Type B pancreatic cell (in vitro differentiated cells): ENCODE data around the gene WDFY4. TPM values are rescaled to one million over a fixed set of nuclear protein-coding genes. Genes with fewer than 3 reads are reported as not detected.

Source experiments
- DNase-seq: peaks from one replicate; pipeline ENCODE4 v3.0.0; 2021; ENCODE audit warnings: mixed read lengths; ENCODE audit not compliant: unreplicated experiment; ENCODE audit errors: extremely low spot score
- H3K27ac Mint-ChIP-seq: 2 replicates; pipeline ENCODE4 v1.8.0; 2021; ENCODE audit warnings: mild to moderate bottlenecking, mixed read lengths
- H3K27me3 Mint-ChIP-seq: 2 replicates; pipeline ENCODE4 v1.8.0; 2021; ENCODE audit warnings: mixed read lengths
- H3K36me3 Mint-ChIP-seq: 2 replicates; pipeline ENCODE4 v1.8.0; 2021; ENCODE audit warnings: mixed read lengths
- H3K4me1 Mint-ChIP-seq: one replicate; pipeline ENCODE4 v1.8.0; 2021; ENCODE audit warnings: mixed read lengths; ENCODE audit not compliant: unreplicated experiment
- H3K4me3 Mint-ChIP-seq: 2 replicates; pipeline ENCODE4 v1.8.0; 2021; ENCODE audit warnings: mild to moderate bottlenecking, mixed read lengths
- H3K9me3 Mint-ChIP-seq: 2 replicates; pipeline ENCODE4 v1.8.0; 2021; ENCODE audit warnings: mixed read lengths
- total RNA-seq: library from RNA; stranded (reverse); gene quantifications from 2 replicates; pipeline ENCODE4 v1.2.1, GENCODE V29; 2021; ENCODE audit warnings: low replicate concordance
- TF ChIP-seq, protein P1 (sequence below): fragments of 200-600 bp; sonication (generic); conservative IDR thresholded peaks from 2 replicates; pipeline ENCODE4 v1.5.0; 2021; ENCODE audit warnings: antibody characterized with exemption, mild to moderate bottlenecking

WDFY4 gene
- total RNA-seq, 1 donor from 2014 or later: 0.05 TPM

DNA sequence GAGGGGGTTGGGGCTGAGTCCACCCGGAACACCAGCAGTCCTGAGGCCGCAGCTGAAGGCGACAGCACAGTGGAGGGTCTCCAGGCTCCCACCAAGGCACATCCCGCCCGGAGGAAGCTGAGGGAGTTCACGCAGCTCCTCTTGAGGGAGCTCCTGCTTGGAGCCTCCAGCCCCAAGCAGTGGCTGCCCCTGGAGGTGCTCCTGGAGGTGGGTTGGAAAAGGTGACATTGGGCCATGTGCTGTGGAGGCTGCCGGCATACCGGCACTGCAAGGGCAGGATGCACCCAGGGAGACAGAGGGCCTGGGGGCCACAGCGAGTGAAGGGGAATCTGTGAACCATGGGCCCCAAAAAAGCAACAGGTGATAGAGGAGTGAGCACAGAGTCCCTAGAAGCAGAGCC is 135.6 kb downstream of the WDFY4 start:
- no peaks in the 10 kb centered on the region for H3K36me3 Mint-ChIP-seq
- TF ChIP-seq, protein P1, sequence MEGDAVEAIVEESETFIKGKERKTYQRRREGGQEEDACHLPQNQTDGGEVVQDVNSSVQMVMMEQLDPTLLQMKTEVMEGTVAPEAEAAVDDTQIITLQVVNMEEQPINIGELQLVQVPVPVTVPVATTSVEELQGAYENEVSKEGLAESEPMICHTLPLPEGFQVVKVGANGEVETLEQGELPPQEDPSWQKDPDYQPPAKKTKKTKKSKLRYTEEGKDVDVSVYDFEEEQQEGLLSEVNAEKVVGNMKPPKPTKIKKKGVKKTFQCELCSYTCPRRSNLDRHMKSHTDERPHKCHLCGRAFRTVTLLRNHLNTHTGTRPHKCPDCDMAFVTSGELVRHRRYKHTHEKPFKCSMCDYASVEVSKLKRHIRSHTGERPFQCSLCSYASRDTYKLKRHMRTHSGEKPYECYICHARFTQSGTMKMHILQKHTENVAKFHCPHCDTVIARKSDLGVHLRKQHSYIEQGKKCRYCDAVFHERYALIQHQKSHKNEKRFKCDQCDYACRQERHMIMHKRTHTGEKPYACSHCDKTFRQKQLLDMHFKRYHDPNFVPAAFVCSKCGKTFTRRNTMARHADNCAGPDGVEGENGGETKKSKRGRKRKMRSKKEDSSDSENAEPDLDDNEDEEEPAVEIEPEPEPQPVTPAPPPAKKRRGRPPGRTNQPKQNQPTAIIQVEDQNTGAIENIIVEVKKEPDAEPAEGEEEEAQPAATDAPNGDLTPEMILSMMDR: no peak
- H3K27me3 Mint-ChIP-seq: peaks cover 4% of the 10 kb centered on the region
- H3K9me3 Mint-ChIP-seq: peaks cover 5% of the 10 kb centered on the region
- H3K4me3 Mint-ChIP-seq: no peak overlapping the region
- DNase-seq: peak; percentile 36
- H3K4me1 Mint-ChIP-seq: no peaks in the 10 kb centered on the region
- no peak overlapping the region for H3K27ac Mint-ChIP-seq

DNA sequence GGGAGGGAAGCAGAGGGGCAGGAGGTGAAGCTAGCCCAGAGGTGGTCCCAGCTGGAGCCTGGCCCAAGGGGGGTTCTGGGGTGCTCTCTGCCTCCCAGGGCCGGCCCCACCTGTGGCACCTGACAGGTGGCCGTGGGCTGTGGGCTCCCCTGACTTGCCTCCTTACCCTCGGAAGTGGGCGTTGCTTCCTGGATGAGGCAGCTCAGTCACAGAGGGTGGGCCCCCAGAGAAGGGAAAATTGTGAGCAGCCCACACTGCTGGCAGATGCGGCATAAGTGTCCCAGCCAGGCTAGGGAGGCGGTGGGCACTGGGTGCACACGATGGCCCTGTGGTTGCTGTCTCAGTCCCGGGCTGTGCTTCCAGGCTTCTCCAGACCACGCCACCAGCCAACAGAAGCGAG is 136.0 kb downstream of the WDFY4 start:
- H3K36me3 Mint-ChIP-seq: no peaks in the 10 kb centered on the region
- peaks cover 5% of the 10 kb centered on the region for H3K9me3 Mint-ChIP-seq
- no peak overlapping the region for H3K27ac Mint-ChIP-seq
- DNase-seq: peak; percentile 48
- TF ChIP-seq, protein P1: no peak
- no peak overlapping the region for H3K4me3 Mint-ChIP-seq
- peaks cover 4% of the 10 kb centered on the region for H3K27me3 Mint-ChIP-seq
- H3K4me1 Mint-ChIP-seq: no peaks in the 10 kb centered on the region

GRCh38 chr10:48821111-48821510 is 136.4 kb downstream of the WDFY4 start:
- Mint-ChIP-seq H3K4me3 (no peak overlapping the region), H3K9me3 (peaks cover 5% of the 10 kb centered on the region), H3K27ac (no peak overlapping the region), H3K4me1 (no peaks in the 10 kb centered on the region), H3K36me3 (no peaks in the 10 kb centered on the region), H3K27me3 (peaks cover 4% of the 10 kb centered on the region)
- no peak for DNase-seq
- TF ChIP-seq, protein P1: no peak

DNA sequence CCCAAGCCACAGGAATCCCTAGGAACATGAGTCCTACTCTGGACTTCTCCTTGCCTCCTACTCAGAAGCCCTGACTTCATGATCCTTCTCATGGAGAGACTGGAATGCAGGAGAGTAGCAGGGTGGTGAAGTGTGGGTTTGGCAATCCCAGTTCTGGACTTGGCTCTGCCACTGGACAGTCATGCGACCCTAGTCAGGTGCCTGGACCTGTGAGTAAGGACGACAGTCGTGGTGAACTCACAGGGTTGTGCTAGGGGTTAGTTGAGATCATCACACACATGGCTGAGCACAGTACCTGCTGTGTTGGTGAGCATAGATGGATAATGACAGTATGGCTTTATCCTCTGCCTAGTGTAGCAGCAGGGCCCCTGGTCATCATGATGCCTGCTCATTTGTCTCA is 137.0 kb downstream of the WDFY4 start:
- H3K27ac Mint-ChIP-seq: no peak overlapping the region
- TF ChIP-seq, protein P1: no peak
- H3K27me3 Mint-ChIP-seq: peaks cover 4% of the 10 kb centered on the region
- DNase-seq: no peak
- H3K4me3 Mint-ChIP-seq: no peak overlapping the region
- no peaks in the 10 kb centered on the region for H3K36me3 Mint-ChIP-seq
- H3K4me1 Mint-ChIP-seq: no peaks in the 10 kb centered on the region
- H3K9me3 Mint-ChIP-seq: peaks cover 5% of the 10 kb centered on the region

DNA sequence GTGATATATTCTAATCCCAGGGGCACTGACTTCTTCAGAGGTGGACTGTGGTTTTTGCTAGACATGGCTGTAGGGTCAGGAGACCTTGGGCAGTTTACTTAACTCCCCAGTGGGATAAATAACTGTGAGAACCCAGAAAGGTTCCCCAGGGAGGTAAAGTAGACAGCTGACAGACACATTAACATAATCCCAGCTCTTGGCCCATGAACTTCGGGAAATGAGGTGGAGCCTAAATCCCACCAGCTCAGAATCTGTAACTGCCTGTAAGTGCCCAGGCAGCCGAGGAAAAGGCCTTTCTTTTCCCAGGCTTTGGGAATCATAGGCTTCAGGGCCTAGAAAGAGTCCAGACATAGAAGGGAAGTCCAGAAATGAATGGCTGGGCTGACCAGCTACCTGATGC is 149.0 kb downstream of the WDFY4 start:
- peaks cover 2% of the 10 kb centered on the region for H3K27me3 Mint-ChIP-seq
- no peaks in the 10 kb centered on the region for H3K36me3 Mint-ChIP-seq
- TF ChIP-seq, protein P1: no peak
- no peak overlapping the region for H3K4me3 Mint-ChIP-seq
- H3K4me1 Mint-ChIP-seq: peaks cover 3% of the 10 kb centered on the region
- no peak for DNase-seq
- no peaks in the 10 kb centered on the region for H3K9me3 Mint-ChIP-seq
- no peak overlapping the region for H3K27ac Mint-ChIP-seq
